Measurements from ENCODE around the gene PSME3.

- no peak for TF ChIP-seq POLR2AphosphoS5 (IDR thresholded peaks at IDR 0.05; ENCODE audit: low read depth, low read length)
- TF ChIP-seq REST (IDR thresholded peaks at IDR 0.05; ENCODE audit: low read depth, low read length), result no peak
- TF ChIP-seq RXRA (IDR thresholded peaks at IDR 0.05; ENCODE audit: borderline replicate concordance, low read depth), result no peak
- TF ChIP-seq CTCF (IDR thresholded peaks at IDR 0.05), result no peak
- TF ChIP-seq EP300 (IDR thresholded peaks at IDR 0.05; ENCODE audit: borderline replicate concordance in 1 of 2, low read depth in 1 of 2, low read length in 1 of 2), result no peak
- no peak for TF ChIP-seq MAX (IDR thresholded peaks at IDR 0.05; ENCODE audit: low read depth)
- TF ChIP-seq YY1 (IDR thresholded peaks at IDR 0.05; ENCODE audit: low read depth), result no peak
- no peak for TF ChIP-seq TCF12 (IDR thresholded peaks at IDR 0.05)
- no peak for TF ChIP-seq CHD2 (IDR thresholded peaks at IDR 0.05; ENCODE audit: low read length, partially characterized antibody)
- TF ChIP-seq RCOR1 (IDR thresholded peaks at IDR 0.05; ENCODE audit: low read length), result no peak
- no peak for TF ChIP-seq TAF1 (IDR thresholded peaks at IDR 0.05; ENCODE audit: borderline replicate concordance, low read depth, low read length)
- TF ChIP-seq IRF3 (IDR thresholded peaks at IDR 0.05; ENCODE audit: low read depth, low read length), result no peak
- TF ChIP-seq NFIC (IDR thresholded peaks at IDR 0.05; ENCODE audit: borderline replicate concordance), result no peak
- no peak for TF ChIP-seq TEAD4 (IDR thresholded peaks at IDR 0.05; ENCODE audit: borderline replicate concordance, insufficient read depth)
These were observed 38.5 kb downstream of the PSME3 start for GRCh38 chr17:42871647-42872046.
